HL-60 (cell line): Measurements from ENCODE around the gene CFAP221.

Experiments
- DNase-seq, 2 experiments: peaks; one replicate each; pipeline ENCODE4 v3.0.0-alpha.2; 2010 to 2020; ENCODE audit warnings: low read depth in 1 of 2, low spot score in 1 of 2
- H3K27ac ChIP-seq: fragments of 250-450 bp; sonication (Bioruptor Pico); replicated peaks from 2 replicates; pipeline ENCODE4 v1.5.1; 2020; ENCODE audit warnings: mild to moderate bottlenecking, moderate library complexity
- H3K27me3 ChIP-seq: fragments of 250-450 bp; sonication (Bioruptor Pico); 2 replicates; pipeline ENCODE4 v1.5.1; 2021; ENCODE audit warnings: mild to moderate bottlenecking, moderate library complexity; ENCODE audit not compliant: insufficient read depth, poor library complexity, severe bottlenecking
- H3K4me3 ChIP-seq: replicated peaks from 2 replicates; pipeline ENCODE4 v1.5.1; 2011; ENCODE audit warnings: mild to moderate bottlenecking, control low read depth, low read length; ENCODE audit not compliant: insufficient read depth
- GABPA ChIP-seq: IDR thresholded peaks from 2 replicates; pipeline ENCODE4 v1.6.1; 2012; ENCODE audit warnings: low read depth
- POLR2AphosphoS5 ChIP-seq: IDR thresholded peaks from 2 replicates; pipeline ENCODE4 v1.6.1; 2012; ENCODE audit warnings: low read depth
- SPI1 ChIP-seq: IDR thresholded peaks from 2 replicates; pipeline ENCODE4 v1.6.1; 2012; ENCODE audit warnings: low read depth, mild to moderate bottlenecking, borderline replicate concordance
- TF ChIP-seq, protein P1 (sequence below): IDR thresholded peaks from 2 replicates; pipeline ENCODE4 v1.6.1; 2012; ENCODE audit warnings: low read depth; ENCODE audit not compliant: insufficient replicate concordance
- TF ChIP-seq, protein P2 (sequence below): IDR thresholded peaks from one replicate; pipeline ENCODE4 v1.5.1; 2011; ENCODE audit warnings: low read length, control low read depth, inconsistent platforms; ENCODE audit not compliant: insufficient read depth

Gene CFAP221

DNA sequence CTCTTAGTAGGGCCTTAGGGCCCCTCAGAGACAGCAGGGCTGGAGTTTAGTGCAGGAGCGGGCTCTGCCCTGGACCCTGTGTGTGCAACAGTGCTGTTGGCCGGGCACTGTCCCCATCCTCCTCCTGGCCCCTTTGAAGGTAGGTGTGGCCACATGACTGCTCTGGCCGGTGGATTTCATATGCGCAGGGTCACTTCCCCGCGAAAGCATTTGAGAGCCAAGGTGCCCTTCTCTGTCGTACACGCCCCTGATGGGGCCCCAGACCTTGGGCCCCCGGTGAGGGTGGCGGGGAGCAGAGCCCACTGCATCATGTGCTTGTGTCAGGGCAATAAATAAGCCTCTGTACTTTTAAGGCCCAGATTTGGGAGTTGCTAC lies 150.2 kb downstream of the CFAP221 start:
- Histone ChIP-seq H3K27ac (no peak overlapping the region), H3K4me3 (no peak overlapping the region), H3K27me3 (no peaks in the 10 kb centered on the region)
- TF ChIP-seq, protein P1, sequence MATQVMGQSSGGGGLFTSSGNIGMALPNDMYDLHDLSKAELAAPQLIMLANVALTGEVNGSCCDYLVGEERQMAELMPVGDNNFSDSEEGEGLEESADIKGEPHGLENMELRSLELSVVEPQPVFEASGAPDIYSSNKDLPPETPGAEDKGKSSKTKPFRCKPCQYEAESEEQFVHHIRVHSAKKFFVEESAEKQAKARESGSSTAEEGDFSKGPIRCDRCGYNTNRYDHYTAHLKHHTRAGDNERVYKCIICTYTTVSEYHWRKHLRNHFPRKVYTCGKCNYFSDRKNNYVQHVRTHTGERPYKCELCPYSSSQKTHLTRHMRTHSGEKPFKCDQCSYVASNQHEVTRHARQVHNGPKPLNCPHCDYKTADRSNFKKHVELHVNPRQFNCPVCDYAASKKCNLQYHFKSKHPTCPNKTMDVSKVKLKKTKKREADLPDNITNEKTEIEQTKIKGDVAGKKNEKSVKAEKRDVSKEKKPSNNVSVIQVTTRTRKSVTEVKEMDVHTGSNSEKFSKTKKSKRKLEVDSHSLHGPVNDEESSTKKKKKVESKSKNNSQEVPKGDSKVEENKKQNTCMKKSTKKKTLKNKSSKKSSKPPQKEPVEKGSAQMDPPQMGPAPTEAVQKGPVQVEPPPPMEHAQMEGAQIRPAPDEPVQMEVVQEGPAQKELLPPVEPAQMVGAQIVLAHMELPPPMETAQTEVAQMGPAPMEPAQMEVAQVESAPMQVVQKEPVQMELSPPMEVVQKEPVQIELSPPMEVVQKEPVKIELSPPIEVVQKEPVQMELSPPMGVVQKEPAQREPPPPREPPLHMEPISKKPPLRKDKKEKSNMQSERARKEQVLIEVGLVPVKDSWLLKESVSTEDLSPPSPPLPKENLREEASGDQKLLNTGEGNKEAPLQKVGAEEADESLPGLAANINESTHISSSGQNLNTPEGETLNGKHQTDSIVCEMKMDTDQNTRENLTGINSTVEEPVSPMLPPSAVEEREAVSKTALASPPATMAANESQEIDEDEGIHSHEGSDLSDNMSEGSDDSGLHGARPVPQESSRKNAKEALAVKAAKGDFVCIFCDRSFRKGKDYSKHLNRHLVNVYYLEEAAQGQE, result no peak
- no peak for TF ChIP-seq POLR2AphosphoS5
- TF ChIP-seq SPI1, result no peak
- TF ChIP-seq, protein P2, sequence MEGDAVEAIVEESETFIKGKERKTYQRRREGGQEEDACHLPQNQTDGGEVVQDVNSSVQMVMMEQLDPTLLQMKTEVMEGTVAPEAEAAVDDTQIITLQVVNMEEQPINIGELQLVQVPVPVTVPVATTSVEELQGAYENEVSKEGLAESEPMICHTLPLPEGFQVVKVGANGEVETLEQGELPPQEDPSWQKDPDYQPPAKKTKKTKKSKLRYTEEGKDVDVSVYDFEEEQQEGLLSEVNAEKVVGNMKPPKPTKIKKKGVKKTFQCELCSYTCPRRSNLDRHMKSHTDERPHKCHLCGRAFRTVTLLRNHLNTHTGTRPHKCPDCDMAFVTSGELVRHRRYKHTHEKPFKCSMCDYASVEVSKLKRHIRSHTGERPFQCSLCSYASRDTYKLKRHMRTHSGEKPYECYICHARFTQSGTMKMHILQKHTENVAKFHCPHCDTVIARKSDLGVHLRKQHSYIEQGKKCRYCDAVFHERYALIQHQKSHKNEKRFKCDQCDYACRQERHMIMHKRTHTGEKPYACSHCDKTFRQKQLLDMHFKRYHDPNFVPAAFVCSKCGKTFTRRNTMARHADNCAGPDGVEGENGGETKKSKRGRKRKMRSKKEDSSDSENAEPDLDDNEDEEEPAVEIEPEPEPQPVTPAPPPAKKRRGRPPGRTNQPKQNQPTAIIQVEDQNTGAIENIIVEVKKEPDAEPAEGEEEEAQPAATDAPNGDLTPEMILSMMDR, result no peak
- TF ChIP-seq GABPA, result no peak
- no peak for DNase-seq

DNA sequence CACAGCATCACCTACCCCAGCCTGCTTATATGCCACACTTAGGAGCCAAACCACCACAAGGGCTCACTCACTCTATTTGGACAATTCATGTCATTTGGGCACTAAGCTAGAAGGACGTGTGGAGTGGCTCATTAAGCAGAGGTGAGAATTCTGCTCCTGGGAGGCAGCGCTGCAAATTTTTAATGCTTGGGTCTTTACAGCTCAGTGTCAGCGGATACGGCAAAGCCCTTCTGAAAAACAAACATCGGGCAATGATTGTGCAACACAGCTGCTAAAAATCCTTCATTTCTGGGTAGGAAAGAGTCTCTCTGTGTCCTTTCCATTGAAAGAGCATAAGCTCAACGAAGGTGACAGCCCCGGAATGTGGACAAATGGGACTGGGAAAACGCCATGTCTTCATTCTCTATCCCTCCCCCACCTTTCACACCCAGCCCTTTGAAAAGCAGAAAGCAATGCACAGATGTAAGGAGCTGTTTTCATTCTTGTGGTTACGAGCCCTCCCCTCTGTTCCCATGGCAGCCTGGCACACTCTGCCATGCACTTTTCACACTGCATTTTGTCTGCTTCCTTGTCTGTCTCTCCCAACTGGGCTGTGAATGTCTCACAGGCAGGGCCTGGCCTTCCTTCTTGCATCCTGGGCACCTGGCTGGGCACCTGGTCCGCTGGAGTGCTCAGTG lies 150.7 kb downstream of the CFAP221 start:
- Histone ChIP-seq H3K4me3 (no peak overlapping the region), H3K27ac (no peak overlapping the region), H3K27me3 (no peaks in the 10 kb centered on the region)
- TF ChIP-seq POLR2AphosphoS5 (no peak), GABPA (no peak), SPI1 (no peak)
- TF ChIP-seq, protein P1, result no peak
- TF ChIP-seq, protein P2, result no peak
- no peak for DNase-seq

DNA sequence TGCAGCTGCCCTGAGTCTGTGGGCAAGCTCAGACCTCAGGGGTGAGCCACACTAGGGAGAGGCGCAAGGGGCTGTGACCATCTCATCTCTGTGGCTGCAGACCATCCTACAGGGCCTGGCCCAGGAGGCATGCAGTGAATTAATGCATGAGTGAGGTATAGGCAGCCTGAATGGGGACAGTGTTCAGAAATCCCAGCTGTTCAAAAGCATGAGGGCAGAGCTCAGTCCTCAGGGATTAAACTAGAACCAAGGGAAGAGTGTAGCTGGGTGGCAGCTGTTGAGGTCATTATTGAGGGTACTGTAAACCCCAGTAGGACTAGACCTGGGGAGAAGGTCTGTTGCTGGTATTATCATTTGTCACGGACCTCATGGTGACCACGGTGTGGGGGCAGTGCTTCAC lies 151.8 kb downstream of the CFAP221 start:
- no peak for DNase-seq
- H3K27ac ChIP-seq, result no peak overlapping the region
- no peak overlapping the region for H3K4me3 ChIP-seq
- no peaks in the 10 kb centered on the region for H3K27me3 ChIP-seq
- TF ChIP-seq, protein P1, result no peak
- TF ChIP-seq POLR2AphosphoS5 (no peak), GABPA (no peak), SPI1 (no peak)
- TF ChIP-seq, protein P2, result no peak
